OCI-LY7 (cell line): ENCODE measurements around the gene TPPP3. TPM values are rescaled to one million over a fixed set of nuclear protein-coding genes. Genes with fewer than 3 reads are reported as not detected.

Experiments
- BruUV-seq: library from RNA; stranded (reverse); fragments of 400-500 nt; replicated peaks from 2 replicates; lab custom pipeline; 2021; lab: Mats Ljungman, UMichigan
- CTCF ChIA-PET: fragments of 300-600 bp; sonication (Branson Sonifier 250); formaldehyde crosslinking; loops from one replicate; lab custom pipeline; 2022; ENCODE audit warnings: antibody characterized with exemption; ENCODE audit not compliant: unreplicated experiment; lab: Charles Lee
- POLR2A ChIA-PET: fragments of 300-600 bp; sonication (Branson Sonifier 250); formaldehyde crosslinking; loops from one replicate; lab custom pipeline; 2022; ENCODE audit warnings: antibody characterized with exemption; lab: Charles Lee
- DNase-seq: peaks from one replicate; pipeline ENCODE4 v3.0.0-alpha.2; 2015; ENCODE audit warnings: low spot score
- H2AFZ ChIP-seq: fragments of 200-600 bp; sonication (generic), shearing (Covaris generic); 2 replicates; pipeline ENCODE4 v1.6.1; 2014; ENCODE audit warnings: mild to moderate bottlenecking, antibody characterized with exemption, low read length, moderate library complexity
- H3K27ac ChIP-seq: fragments of 200-600 bp; sonication (generic); 2 replicates; pipeline ENCODE4 v1.5.1; 2014; ENCODE audit warnings: mixed run types, low read depth, mild to moderate bottlenecking, moderate library complexity, low read length, inconsistent platforms; ENCODE audit not compliant: poor library complexity, severe bottlenecking
- H3K36me3 ChIP-seq: fragments of 200-600 bp; sonication (generic); 2 replicates; pipeline ENCODE4 v1.6.1; 2014; ENCODE audit warnings: mild to moderate bottlenecking, antibody characterized with exemption, low read length, moderate library complexity, mixed read lengths; ENCODE audit not compliant: insufficient read depth
- H3K4me1 ChIP-seq: fragments of 200-600 bp; sonication (generic); 2 replicates; pipeline ENCODE4 v1.5.1; 2014; ENCODE audit warnings: mild to moderate bottlenecking, low read length; ENCODE audit not compliant: insufficient read depth, poor library complexity, severe bottlenecking
- H3K4me2 ChIP-seq: fragments of 200-600 bp; sonication (generic); 2 replicates; pipeline ENCODE4 v1.6.1; 2014; ENCODE audit warnings: mild to moderate bottlenecking, low read length
- H3K4me3 ChIP-seq: fragments of 200-600 bp; sonication (generic); 2 replicates; pipeline ENCODE4 v1.5.1; 2014; ENCODE audit warnings: mild to moderate bottlenecking, low read depth, low read length; ENCODE audit not compliant: poor library complexity, severe bottlenecking
- H3K79me2 ChIP-seq: fragments of 200-600 bp; sonication (generic); 2 replicates; pipeline ENCODE4 v1.6.1; 2016; ENCODE audit warnings: low read depth, mild to moderate bottlenecking, low read length, moderate library complexity, mixed read lengths; ENCODE audit not compliant: insufficient read depth
- H3K9me2 ChIP-seq: fragments of 200-600 bp; sonication (generic); 2 replicates; pipeline ENCODE4 v1.6.1; 2016; ENCODE audit warnings: mild to moderate bottlenecking, low read length, mixed read lengths; ENCODE audit not compliant: insufficient read depth
- H3K9me3 ChIP-seq: fragments of 200-600 bp; sonication (generic); 2 replicates; pipeline ENCODE4 v1.6.1; 2014; ENCODE audit warnings: mild to moderate bottlenecking, mixed run types, low read length, mixed read lengths
- H4K20me1 ChIP-seq: fragments of 200-600 bp; sonication (generic); 2 replicates; pipeline ENCODE4 v1.6.1; 2014; ENCODE audit warnings: mild to moderate bottlenecking, antibody characterized with exemption, low read length, moderate library complexity, mixed read lengths; ENCODE audit not compliant: insufficient read depth
- EZH2phosphoT487 ChIP-seq: fragments of 200-600 bp; sonication (generic); IDR thresholded peaks from 2 replicates; pipeline ENCODE4 v1.6.1; 2018; ENCODE audit warnings: low read depth, borderline replicate concordance, mild to moderate bottlenecking, mixed run types, antibody characterized with exemption, low read length, moderate library complexity, mixed read lengths
- intact Hi-C: fragments of 100-400 bp; cut with micrococcal nuclease; formaldehyde crosslinking; loops from one replicate; pipeline ENCODE4 v1.10.0; 2022; ENCODE audit not compliant: unreplicated experiment
- total RNA-seq, 2 experiments: library from RNA; depleted of rRNA in 1 of 2; stranded (reverse); fragments of >200 nt in 1 of 2; shearing (Covaris generic) in 1 of 2; gene quantifications; 2 replicates each; pipeline ENCODE4 v1.2.3, GENCODE V29; 2014 to 2022
- TF ChIP-seq, protein P1 (sequence below): fragments of 200-600 bp; sonication (generic); conservative IDR thresholded peaks from 2 replicates; pipeline ENCODE4 v1.5.1; 2014; ENCODE audit warnings: mild to moderate bottlenecking, antibody characterized with exemption, low read length, moderate library complexity, mixed read lengths

Gene TPPP3
- total RNA-seq, 2 experiments from 2014 or later: not detected

GRCh38 chr16:67406111-67406971 lies 13.0 kb upstream of the TPPP3 start:
- POLR2A ChIA-PET: interaction anchor here (0.6 kb wide), 1 partner anchor 61 kb away, joined by 3 read pairs; no protein-coding TSS in a partner anchor
- no peak overlapping the region for H3K27ac ChIP-seq
- H4K20me1 ChIP-seq: no peaks in the 10 kb centered on the region
- H3K4me2 ChIP-seq: no peak overlapping the region
- no peaks in the 10 kb centered on the region for H3K9me2 ChIP-seq
- H3K4me3 ChIP-seq: no peak overlapping the region
- no TSS peak for BruUV-seq
- no peaks in the 10 kb centered on the region for H3K36me3 ChIP-seq
- no peaks in the 10 kb centered on the region for H3K4me1 ChIP-seq
- CTCF ChIA-PET: no interaction called here
- no peak for DNase-seq
- H3K9me3 ChIP-seq: no peaks in the 10 kb centered on the region
- no peaks in the 10 kb centered on the region for H3K79me2 ChIP-seq
- TF ChIP-seq EZH2phosphoT487: no peak
- TF ChIP-seq, protein P1, sequence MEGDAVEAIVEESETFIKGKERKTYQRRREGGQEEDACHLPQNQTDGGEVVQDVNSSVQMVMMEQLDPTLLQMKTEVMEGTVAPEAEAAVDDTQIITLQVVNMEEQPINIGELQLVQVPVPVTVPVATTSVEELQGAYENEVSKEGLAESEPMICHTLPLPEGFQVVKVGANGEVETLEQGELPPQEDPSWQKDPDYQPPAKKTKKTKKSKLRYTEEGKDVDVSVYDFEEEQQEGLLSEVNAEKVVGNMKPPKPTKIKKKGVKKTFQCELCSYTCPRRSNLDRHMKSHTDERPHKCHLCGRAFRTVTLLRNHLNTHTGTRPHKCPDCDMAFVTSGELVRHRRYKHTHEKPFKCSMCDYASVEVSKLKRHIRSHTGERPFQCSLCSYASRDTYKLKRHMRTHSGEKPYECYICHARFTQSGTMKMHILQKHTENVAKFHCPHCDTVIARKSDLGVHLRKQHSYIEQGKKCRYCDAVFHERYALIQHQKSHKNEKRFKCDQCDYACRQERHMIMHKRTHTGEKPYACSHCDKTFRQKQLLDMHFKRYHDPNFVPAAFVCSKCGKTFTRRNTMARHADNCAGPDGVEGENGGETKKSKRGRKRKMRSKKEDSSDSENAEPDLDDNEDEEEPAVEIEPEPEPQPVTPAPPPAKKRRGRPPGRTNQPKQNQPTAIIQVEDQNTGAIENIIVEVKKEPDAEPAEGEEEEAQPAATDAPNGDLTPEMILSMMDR: no peak
- intact Hi-C loops: no loop called here
- H2AFZ ChIP-seq: no peak overlapping the region

- intact Hi-C loops: no loop called here
These were observed 12.0 kb upstream of the TPPP3 start for GRCh38 chr16:67405336-67405735.

More at GRCh38 chr16:67405336-67405735, 12.0 kb upstream of the TPPP3 start:
- Histone ChIP-seq H3K4me1 (no peaks in the 10 kb centered on the region), H3K4me3 (no peak overlapping the region), H3K4me2 (no peak overlapping the region), H2AFZ (no peak overlapping the region), H3K79me2 (no peaks in the 10 kb centered on the region), H4K20me1 (no peaks in the 10 kb centered on the region), H3K9me2 (no peaks in the 10 kb centered on the region), H3K27ac (no peak overlapping the region), H3K36me3 (no peaks in the 10 kb centered on the region), H3K9me3 (no peaks in the 10 kb centered on the region)
- DNase-seq: no peak
- no TSS peak for BruUV-seq
- ChIA-PET CTCF (no interaction called here), POLR2A (interaction anchor here (0.6 kb wide), 1 partner anchor 292 kb away, joined by 6 read pairs; no protein-coding TSS in a partner anchor)
- no peak for TF ChIP-seq EZH2phosphoT487
- TF ChIP-seq, protein P1: no peak
